GM18873 (cell line): ENCODE measurements around the gene FUT7.
"Not testable (repeated sequence)": the region's sequence is repeated elsewhere in the genome, so short reads cannot be mapped to it uniquely, and the experiment has no call there.

Source experiments
- ATAC-seq: cut with Tn5 transposase; IDR thresholded peaks from one replicate; pipeline ENCODE4 v1.9.1; 2021; ENCODE audit warnings: mild to moderate bottlenecking, moderate library complexity, moderate number of reproducible peaks; ENCODE audit not compliant: unreplicated experiment, low FRiP score

FUT7 gene

GRCh38 chr9:137066096-137066861, 34.4 kb upstream of the FUT7 start:
- no peak for ATAC-seq

- ATAC-seq: no peak
Observed at GRCh38 chr9:137065336-137065967, 33.6 kb upstream of the FUT7 start.

- no peak for ATAC-seq
Observed at GRCh38 chr9:137064880-137065164, 32.9 kb upstream of the FUT7 start.

- ATAC-seq: no peak
Observed at GRCh38 chr9:137064027-137064879, 32.4 kb upstream of the FUT7 start.

- no peak for ATAC-seq
Observed at GRCh38 chr9:137063311-137064026, 31.6 kb upstream of the FUT7 start.

GRCh38 chr9:137062798-137063197, 30.9 kb upstream of the FUT7 start:
- ATAC-seq: not testable (repeated sequence)

GRCh38 chr9:137062384-137062783, 30.5 kb upstream of the FUT7 start:
- no peak for ATAC-seq

- no peak for ATAC-seq
Observed at GRCh38 chr9:137058521-137059234, 26.8 kb upstream of the FUT7 start.

- no peak for ATAC-seq
Observed at GRCh38 chr9:137057545-137057944, 25.7 kb upstream of the FUT7 start.

GRCh38 chr9:137056739-137057415, 25.0 kb upstream of the FUT7 start:
- no peak for ATAC-seq

- ATAC-seq: no peak
Observed at GRCh38 chr9:137055385-137056364, 23.8 kb upstream of the FUT7 start.

GRCh38 chr9:137054932-137055384, 23.1 kb upstream of the FUT7 start:
- ATAC-seq: no peak

GRCh38 chr9:137053944-137054931, 22.4 kb upstream of the FUT7 start, which contains the start of gene ENTPD2:
Gene ENTPD2 (minus strand): TSS chr9:137054061. CDS start chr9:137053997, 64 bp downstream.
- no peak for ATAC-seq

- ATAC-seq: no peak
Observed at GRCh38 chr9:137052998-137053943, 21.4 kb upstream of the FUT7 start.

- no peak for ATAC-seq
Observed at GRCh38 chr9:137052293-137052692, 20.4 kb upstream of the FUT7 start.

- ATAC-seq: no peak
Observed at GRCh38 chr9:137051145-137051724, 19.3 kb upstream of the FUT7 start.
